Ovary (tissue), 9 donors: ENCODE results near the gene DPYSL4. TPM values are rescaled to one million over a fixed set of nuclear protein-coding genes. Genes with fewer than 3 reads are reported as not detected.

Experiments used
- DNase-seq, 5 donors: peaks; one replicate each; pipeline ENCODE4 v3.0.0-alpha.2; 2019 to 2020
- H3K27ac ChIP-seq, 2 donors: fragments of 200-600 bp; one replicate each; pipeline versions ENCODE4 v1.5.1 to v1.8.0; 2019 to 2022
- H3K27me3 ChIP-seq: fragments of 200-600 bp; one replicate; pipeline ENCODE4 v1.8.0; 2022
- H3K36me3 ChIP-seq: fragments of 200-600 bp; sonication (generic); one replicate; pipeline ENCODE4 v1.5.1; 2019
- H3K4me1 ChIP-seq: one replicate; pipeline ENCODE4 v1.8.1; 2013; ENCODE audit warnings: mild to moderate bottlenecking, moderate library complexity; ENCODE audit not compliant: insufficient read depth
- H3K4me3 ChIP-seq: fragments of 200-600 bp; sonication (generic); one replicate; pipeline ENCODE4 v1.5.1; 2017
- H3K9me3 ChIP-seq, 2 donors: fragments of 200-600 bp in 1 of 2; sonication (generic) in 1 of 2; one replicate each; pipeline versions ENCODE4 v1.5.1 to v1.8.1; 2013 to 2019; ENCODE audit warnings: mild to moderate bottlenecking in 1 of 2, moderate library complexity in 1 of 2
- CTCF ChIP-seq, 3 donors: fragments of 450-650 bp in 2 of 3; fragments of 200-600 bp in 1 of 3; IDR thresholded peaks; one replicate each; pipeline versions ENCODE4 v1.5.1 to v1.8.0; 2016 to 2022; ENCODE audit warnings: antibody characterized with exemption in 3 of 3, mild to moderate bottlenecking in 1 of 3
- EP300 ChIP-seq: sonication (generic); formaldehyde crosslinking; IDR thresholded peaks from one replicate; pipeline ENCODE4 v1.6.1; 2017; ENCODE audit warnings: antibody characterized with exemption
- POLR2A ChIP-seq: fragments of 450-650 bp; IDR thresholded peaks from one replicate; pipeline ENCODE4 v1.6.1; 2017; ENCODE audit warnings: antibody characterized with exemption, mild to moderate bottlenecking, moderate library complexity
- WGBS, 3 donors: extraction: QIAGEN DNeasy Blood & Tissue Kit in 1 of 3; methylation state at CpG; one replicate each; pipeline versions ENCODE4 v1.1.5 to v1.1.7; 2013 to 2017; 5-methylcytosine and 5-hydroxymethylcytosine counted together
- intact Hi-C, 4 donors: fragments of 100-400 bp; cut with DNase I; formaldehyde crosslinking; loops; one replicate each; pipeline versions ENCODE4 v1.11.0 to v1.15.1; 2022 to 2023
- polyA plus RNA-seq, 2 donors: library from polyadenylated mRNA; stranded (reverse); fragments of 200-250 nt in 1 of 2; fragments of 350-450 nt in 1 of 2; fragmentation: Illumina TruSeq in 1 of 2; extraction: RNeasy Lipid Tissue Mini Kit (QIAGEN cat#74804) in 1 of 2; gene quantifications; one replicate each; pipeline ENCODE4 v1.2.3, GENCODE V29; 2013 to 2014
- total RNA-seq, 7 donors: library from RNA; depleted of rRNA in 2 of 7; stranded (reverse); fragments of >200 nt in 2 of 7; fragmentation: NEBNext Ultra II Directional in 3 of 7; extraction: Animal tissue kit (Norgen Biotek cat#: 25700) in 3 of 7; gene quantifications; one replicate each; pipeline versions ENCODE4 v1.1.0 to v1.2.4, GENCODE V29; 2016 to 2023
- donor health status: DM: no; HTN: no; CAD: no; lungs with moderate emphysema.
- donor health status: DM: no; HTN: no; CAD: no.
- donor health status: Bipolar disorder and iron deficiency.
- donor health status: DM: yes; HTN: yes; CAD: no.
- donor health status: DM: no; HTN: no; CAD: no.
- donor health status: DM: yes; HTN: yes; CAD: no.

Gene DPYSL4
- total and polyA plus RNA-seq, 9 donors, result 0.27 to 7.0 (median 1.7) TPM

GRCh38 chr10:132170561-132171361 lies 16.0 kb upstream of the DPYSL4 start:
- H3K27me3 ChIP-seq, result no peaks in the 10 kb centered on the region
- H3K9me3 ChIP-seq, result no peaks in the 10 kb centered on the region
- H3K4me1 ChIP-seq, result no peaks in the 10 kb centered on the region
- TF ChIP-seq CTCF (IDR thresholded peaks at IDR 0.05) (no peak), EP300 (no peak), POLR2A (no peak)
- WGBS, 3 donors, result 82 to 83% (median 82%) methylated on average over 32 to 36 of the region's 36 CpGs
- no peak overlapping the region for H3K4me3 ChIP-seq
- DNase-seq, result peak in 1 of 5 donors; percentile 19
- intact Hi-C loops, result no loop called here
- H3K27ac ChIP-seq, result no peak overlapping the region
- no peaks in the 10 kb centered on the region for H3K36me3 ChIP-seq

GRCh38 chr10:132172091-132173066 lies 14.4 kb upstream of the DPYSL4 start:
- H3K9me3 ChIP-seq, result no peaks in the 10 kb centered on the region
- H3K36me3 ChIP-seq, result no peaks in the 10 kb centered on the region
- no peak overlapping the region for H3K27ac ChIP-seq
- TF ChIP-seq EP300, result no peak
- TF ChIP-seq CTCF (IDR thresholded peaks at IDR 0.05), result no peak
- TF ChIP-seq POLR2A, result no peak
- peak in 1 of 5 donors; percentile 13 for DNase-seq
- WGBS, 3 donors, result 66 to 70% (median 69%) methylated on average over 26 of the region's 26 CpGs
- no peak overlapping the region for H3K4me3 ChIP-seq
- H3K4me1 ChIP-seq, result no peaks in the 10 kb centered on the region
- no peaks in the 10 kb centered on the region for H3K27me3 ChIP-seq
- intact Hi-C loops, result no loop called here

- H3K4me3 ChIP-seq, result no peak overlapping the region
- no peak overlapping the region for H3K27ac ChIP-seq
- no peak for TF ChIP-seq POLR2A
- intact Hi-C loops, result no loop called here
- DNase-seq, result peak in 1 of 5 donors; percentile 13
- WGBS, 3 donors, result 87 to 90% (median 90%) methylated on average over 5 of the region's 5 CpGs
- no peaks in the 10 kb centered on the region for H3K9me3 ChIP-seq
- no peaks in the 10 kb centered on the region for H3K27me3 ChIP-seq
- H3K4me1 ChIP-seq, result no peaks in the 10 kb centered on the region
- no peaks in the 10 kb centered on the region for H3K36me3 ChIP-seq
Observed at GRCh38 chr10:132173185-132173584, 13.6 kb upstream of the DPYSL4 start.

- intact Hi-C loops, result no loop called here
- WGBS, 3 donors, result 90 to 93% (median 90%) methylated on average over 11 of the region's 11 CpGs
- no peaks in the 10 kb centered on the region for H3K9me3 ChIP-seq
- H3K27ac ChIP-seq, result no peak overlapping the region
- no peak for TF ChIP-seq EP300
- TF ChIP-seq CTCF (IDR thresholded peaks at IDR 0.05), result no peak
- no peak for TF ChIP-seq POLR2A
- no peaks in the 10 kb centered on the region for H3K36me3 ChIP-seq
- H3K27me3 ChIP-seq, result no peaks in the 10 kb centered on the region
- no peaks in the 10 kb centered on the region for H3K4me1 ChIP-seq
- peak in 1 of 5 donors; percentile 1 for DNase-seq
- H3K4me3 ChIP-seq, result no peak overlapping the region
Observed at GRCh38 chr10:132174237-132174636, 12.5 kb upstream of the DPYSL4 start.
